MM.1S (cell line): ENCODE measurements around the gene DDX21.
A peak's percentile ranks its signal among the peaks of the same experiment; 100 is the strongest.
"Not testable (repeated sequence)": the region's sequence is repeated elsewhere in the genome, so short reads cannot be mapped to it uniquely, and the experiment has no call there.

Experiments
- DNase-seq: peaks from one replicate; pipeline ENCODE4 v3.0.0-alpha.2; 2015
- H2AFZ ChIP-seq: fragments of 300-600 bp; sonication (generic); 2 replicates; pipeline ENCODE4 v1.6.0; 2016; ENCODE audit warnings: antibody characterized with exemption, low read length
- H3F3A ChIP-seq: fragments of 300-600 bp; sonication (generic); 2 replicates; pipeline ENCODE4 v1.6.1; 2016; ENCODE audit warnings: mild to moderate bottlenecking, antibody characterized with exemption, low read length, moderate library complexity, mixed read lengths; ENCODE audit not compliant: insufficient read depth
- H3K27ac ChIP-seq: fragments of 300-600 bp; sonication (generic); 2 replicates; pipeline ENCODE4 v1.5.1; 2016; ENCODE audit warnings: mild to moderate bottlenecking, low read length
- H3K27me3 ChIP-seq: fragments of 300-600 bp; sonication (generic); replicated peaks from 2 replicates; pipeline ENCODE4 v1.6.0; 2016; ENCODE audit warnings: low read length; ENCODE audit not compliant: insufficient read depth
- H3K36me3 ChIP-seq: fragments of 300-600 bp; sonication (generic); replicated peaks from 2 replicates; pipeline ENCODE4 v1.6.1; 2016; ENCODE audit warnings: mild to moderate bottlenecking, low read length, mixed read lengths; ENCODE audit not compliant: insufficient read depth
- H3K4me1 ChIP-seq: fragments of 300-600 bp; sonication (generic); 2 replicates; pipeline ENCODE4 v1.6.1; 2016; ENCODE audit warnings: low read length, mixed read lengths
- H3K4me2 ChIP-seq: fragments of 300-600 bp; sonication (generic); 2 replicates; pipeline ENCODE4 v1.6.0; 2016; ENCODE audit warnings: low read depth, low read length
- H3K4me3 ChIP-seq: fragments of 300-600 bp; sonication (generic); 2 replicates; pipeline ENCODE4 v1.5.1; 2016; ENCODE audit warnings: low read length, mixed read lengths
- H3K79me2 ChIP-seq: fragments of 300-600 bp; sonication (generic); 2 replicates; pipeline ENCODE4 v1.6.1; 2016; ENCODE audit warnings: mixed run types, low read length, mixed read lengths
- H3K9ac ChIP-seq: fragments of 300-600 bp; sonication (generic); 2 replicates; pipeline ENCODE4 v1.6.1; 2016; ENCODE audit warnings: low read length, mixed read lengths
- H3K9me2 ChIP-seq: fragments of 300-600 bp; sonication (generic); replicated peaks from 2 replicates; pipeline ENCODE4 v1.6.1; 2016; ENCODE audit warnings: mild to moderate bottlenecking, low read length, mixed read lengths; ENCODE audit not compliant: insufficient read depth
- H3K9me3 ChIP-seq: fragments of 300-600 bp; sonication (generic); replicated peaks from 2 replicates; pipeline ENCODE4 v1.6.1; 2016; ENCODE audit warnings: mild to moderate bottlenecking, low read length, mixed read lengths; ENCODE audit not compliant: insufficient read depth
- H4K20me1 ChIP-seq: fragments of 300-600 bp; sonication (generic); 2 replicates; pipeline ENCODE4 v1.6.1; 2016; ENCODE audit warnings: mild to moderate bottlenecking, low read length, moderate library complexity, mixed read lengths; ENCODE audit not compliant: insufficient read depth
- EZH2 ChIP-seq: fragments of 300-600 bp; sonication (generic); optimal IDR thresholded peaks from 2 replicates; pipeline ENCODE3; 2017; ENCODE audit warnings: low read depth, mild to moderate bottlenecking, antibody characterized with exemption, low read length, mixed read lengths
- EZH2phosphoT487 ChIP-seq: fragments of 300-600 bp; sonication (generic); IDR thresholded peaks from 2 replicates; pipeline ENCODE4 v1.6.1; 2018; ENCODE audit warnings: antibody characterized with exemption, low read length
- TF ChIP-seq, protein P1 (sequence below): fragments of 300-600 bp; sonication (generic); IDR thresholded peaks from 2 replicates; pipeline ENCODE4 v1.5.1; 2016; ENCODE audit warnings: antibody characterized with exemption, low read length, mixed read lengths

The DDX21 gene

DNA sequence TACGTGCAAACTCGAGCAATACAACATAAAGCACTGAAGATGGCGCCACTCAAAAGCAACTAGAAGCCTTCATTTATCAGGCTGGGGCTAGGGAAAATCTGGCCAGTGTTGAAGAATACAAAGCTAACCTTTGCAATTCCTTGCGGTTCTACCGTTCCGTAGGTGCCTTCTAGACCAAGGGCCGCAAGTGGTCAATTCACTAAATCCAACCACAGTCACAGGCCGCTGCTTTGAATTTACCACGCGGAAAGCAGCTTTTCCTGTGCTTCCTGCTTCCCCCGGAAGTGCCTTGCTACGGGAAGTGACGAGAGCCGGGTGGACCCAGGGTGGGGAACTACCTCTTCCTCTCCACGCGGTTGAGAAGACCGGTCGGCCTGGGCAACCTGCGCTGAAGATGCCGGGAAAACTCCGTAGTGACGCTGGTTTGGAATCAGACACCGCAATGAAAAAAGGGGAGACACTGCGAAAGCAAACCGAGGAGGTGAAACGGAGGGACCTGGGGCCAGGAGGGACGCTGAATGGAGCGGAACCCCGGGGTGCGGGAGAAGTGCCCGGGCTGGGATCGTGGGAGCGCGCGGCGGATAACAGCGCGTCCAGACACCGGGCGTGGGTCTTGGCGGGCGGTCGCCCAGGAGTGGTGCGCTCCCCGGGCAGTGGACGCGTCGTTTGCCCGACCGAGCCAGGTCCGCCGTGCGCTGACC is at the start of gene DDX21:
DDX21 (plus strand) TSS at position 339 of the 701 bp plus-strand sequence; CDS start at position 395, 56 bp downstream.
- H3K4me1 ChIP-seq = no peaks in the 10 kb centered on the region
- peak within 1 kb of the TSS; percentile 86 for H3K27ac ChIP-seq
- no peaks in the 10 kb centered on the region for H3K9me3 ChIP-seq
- H3K9me2 ChIP-seq = no peaks in the 10 kb centered on the region
- H3F3A ChIP-seq = peaks cover 16% of the 10 kb centered on the region
- DNase-seq = peak; percentile 95
- H3K27me3 ChIP-seq = no peaks in the 10 kb centered on the region
- peaks cover 14% of the 10 kb centered on the region for H3K36me3 ChIP-seq
- H4K20me1 ChIP-seq = peaks cover 24% of the 10 kb centered on the region
- H3K9ac ChIP-seq = peak within 1 kb of the TSS; percentile 99
- H3K79me2 ChIP-seq = peaks cover 58% of the 10 kb centered on the region
- H3K4me3 ChIP-seq = peak within 1 kb of the TSS; percentile 100
- TF ChIP-seq, protein P1, sequence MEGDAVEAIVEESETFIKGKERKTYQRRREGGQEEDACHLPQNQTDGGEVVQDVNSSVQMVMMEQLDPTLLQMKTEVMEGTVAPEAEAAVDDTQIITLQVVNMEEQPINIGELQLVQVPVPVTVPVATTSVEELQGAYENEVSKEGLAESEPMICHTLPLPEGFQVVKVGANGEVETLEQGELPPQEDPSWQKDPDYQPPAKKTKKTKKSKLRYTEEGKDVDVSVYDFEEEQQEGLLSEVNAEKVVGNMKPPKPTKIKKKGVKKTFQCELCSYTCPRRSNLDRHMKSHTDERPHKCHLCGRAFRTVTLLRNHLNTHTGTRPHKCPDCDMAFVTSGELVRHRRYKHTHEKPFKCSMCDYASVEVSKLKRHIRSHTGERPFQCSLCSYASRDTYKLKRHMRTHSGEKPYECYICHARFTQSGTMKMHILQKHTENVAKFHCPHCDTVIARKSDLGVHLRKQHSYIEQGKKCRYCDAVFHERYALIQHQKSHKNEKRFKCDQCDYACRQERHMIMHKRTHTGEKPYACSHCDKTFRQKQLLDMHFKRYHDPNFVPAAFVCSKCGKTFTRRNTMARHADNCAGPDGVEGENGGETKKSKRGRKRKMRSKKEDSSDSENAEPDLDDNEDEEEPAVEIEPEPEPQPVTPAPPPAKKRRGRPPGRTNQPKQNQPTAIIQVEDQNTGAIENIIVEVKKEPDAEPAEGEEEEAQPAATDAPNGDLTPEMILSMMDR = peak; percentile 71
- TF ChIP-seq EZH2 = no peak
- TF ChIP-seq EZH2phosphoT487 = no peak
- peak within 1 kb of the TSS; percentile 85 for H2AFZ ChIP-seq
- H3K4me2 ChIP-seq = peak within 1 kb of the TSS; percentile 81

DNA sequence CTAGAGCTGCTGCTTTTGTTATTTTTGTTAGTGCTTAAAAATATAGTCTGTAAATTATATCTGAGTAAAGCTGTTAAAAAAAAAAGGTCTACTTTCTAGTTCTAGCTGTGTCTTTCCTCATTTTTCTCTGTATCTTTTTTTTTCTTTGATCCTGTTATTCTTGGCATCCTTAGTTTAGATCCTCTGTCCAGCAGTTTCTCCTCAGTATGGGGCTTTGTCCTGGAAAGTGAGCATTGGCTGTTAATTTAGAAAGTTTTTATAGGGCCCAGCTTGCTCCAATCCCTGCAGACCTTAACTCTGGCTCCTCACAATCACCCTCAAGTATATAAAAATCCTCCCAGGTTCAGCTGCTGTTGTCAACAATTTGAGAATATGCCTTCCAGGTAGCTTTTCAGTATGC is 31.4 kb upstream of the DDX21 start:
- TF ChIP-seq EZH2phosphoT487 (no peak), EZH2 (no peak)
- TF ChIP-seq, protein P1 = no peak
- Histone ChIP-seq H3K36me3 (no peaks in the 10 kb centered on the region), H3K27ac (no peak overlapping the region), H3K79me2 (peaks cover 8% of the 10 kb centered on the region), H3K4me2 (no peak overlapping the region), H3K9me2 (no peaks in the 10 kb centered on the region), H3K9ac (no peak overlapping the region), H3F3A (no peaks in the 10 kb centered on the region), H3K4me3 (no peak overlapping the region), H2AFZ (no peak overlapping the region), H3K9me3 (no peaks in the 10 kb centered on the region), H3K27me3 (no peaks in the 10 kb centered on the region), H3K4me1 (no peaks in the 10 kb centered on the region), H4K20me1 (no peaks in the 10 kb centered on the region)
- no peak for DNase-seq

DNA sequence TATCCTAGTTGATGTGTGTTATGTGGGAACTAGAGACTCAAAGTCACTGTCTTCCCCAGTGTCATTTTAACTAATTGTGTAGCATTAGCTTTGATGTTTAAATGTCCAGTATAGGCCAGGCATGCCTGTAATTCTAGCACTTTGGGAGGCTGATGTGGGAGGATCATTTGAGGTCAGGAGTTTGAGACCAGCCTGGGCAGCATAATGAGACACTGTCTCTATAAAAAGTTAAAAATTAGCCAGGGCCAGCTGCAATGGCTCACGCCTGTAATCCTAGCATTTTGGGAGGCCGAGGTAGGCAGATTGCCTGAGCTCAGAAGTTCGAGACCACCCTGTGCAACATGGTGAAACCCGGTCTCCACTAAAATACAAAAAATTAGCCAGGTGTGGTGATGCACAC is 30.5 kb upstream of the DDX21 start:
- Histone ChIP-seq H3K9me2 (no peaks in the 10 kb centered on the region), H3K9ac (no peak overlapping the region), H3K4me1 (no peaks in the 10 kb centered on the region), H3K36me3 (no peaks in the 10 kb centered on the region), H3K27ac (no peak overlapping the region), H3K27me3 (no peaks in the 10 kb centered on the region), H3F3A (no peaks in the 10 kb centered on the region), H3K79me2 (peaks cover 8% of the 10 kb centered on the region), H3K4me2 (no peak overlapping the region), H4K20me1 (no peaks in the 10 kb centered on the region), H2AFZ (no peak overlapping the region), H3K9me3 (no peaks in the 10 kb centered on the region), H3K4me3 (no peak overlapping the region)
- TF ChIP-seq, protein P1 = no peak
- TF ChIP-seq EZH2 = no peak
- DNase-seq = no peak

DNA sequence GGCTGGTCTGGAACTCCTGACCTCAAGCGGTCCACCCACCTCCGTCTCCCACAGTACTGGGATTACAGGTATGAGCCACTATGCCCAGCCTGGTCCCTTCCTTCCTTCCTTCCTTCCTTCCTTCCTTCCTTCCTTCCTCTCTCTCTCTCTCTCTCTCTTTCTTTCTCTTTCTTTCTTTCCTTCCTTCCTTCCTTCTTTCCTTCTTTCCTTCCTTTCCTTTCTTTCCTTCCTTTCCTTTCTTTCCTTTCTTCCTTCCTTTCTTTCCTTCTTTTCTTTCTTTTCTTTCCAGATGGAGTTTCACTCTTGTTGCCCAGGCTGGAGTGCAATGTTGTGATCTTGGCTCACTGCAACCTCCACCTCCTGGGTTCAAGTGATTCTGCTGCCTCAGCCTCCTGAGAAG is 26.8 kb upstream of the DDX21 start:
- H2AFZ ChIP-seq, H3K9me3 ChIP-seq, H3F3A ChIP-seq, H3K27me3 ChIP-seq, H3K27ac ChIP-seq, H3K36me3 ChIP-seq, H3K4me3 ChIP-seq, H3K4me1 ChIP-seq, H3K9me2 ChIP-seq, H3K4me2 ChIP-seq, H3K79me2 ChIP-seq, H4K20me1 ChIP-seq, H3K9ac ChIP-seq, DNase-seq: not testable (repeated sequence)

DNA sequence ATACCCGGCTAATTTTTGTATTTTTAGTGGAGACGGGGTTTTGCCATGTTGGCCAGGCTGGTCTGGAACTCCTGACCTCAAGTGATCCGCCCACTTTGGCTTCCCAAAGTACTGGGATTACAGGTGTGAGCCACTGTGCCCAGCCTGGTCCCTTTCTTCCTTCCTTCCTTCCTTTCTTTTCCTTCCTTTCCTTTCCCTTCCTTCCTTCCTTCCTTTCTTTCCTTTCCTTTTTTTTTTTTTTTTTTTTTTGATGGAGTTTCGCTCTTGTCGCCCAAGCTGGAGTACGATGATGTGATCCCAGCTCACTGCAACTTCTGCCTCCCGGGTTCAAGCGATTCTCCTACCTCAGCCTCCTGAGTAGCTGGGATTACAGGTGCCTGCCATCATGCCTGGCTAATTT is 26.1 kb upstream of the DDX21 start:
- H3F3A ChIP-seq, H3K9me2 ChIP-seq, H3K9ac ChIP-seq, H3K27me3 ChIP-seq, H3K4me3 ChIP-seq, H4K20me1 ChIP-seq, H3K4me1 ChIP-seq, H3K79me2 ChIP-seq, H3K27ac ChIP-seq, H2AFZ ChIP-seq, H3K4me2 ChIP-seq, H3K9me3 ChIP-seq, DNase-seq, H3K36me3 ChIP-seq: not testable (repeated sequence)
